Superior temporal gyrus (tissue), 1 donor: ENCODE measurements around the gene PNPT1.
"Not testable (repeated sequence)": the region's sequence is repeated elsewhere in the genome, so short reads cannot be mapped to it uniquely, and the experiment has no call there.

Experiments
- DNase-seq: peaks from one replicate; pipeline ENCODE4 v3.0.0-alpha.2; 2016; ENCODE audit errors: extremely low spot score

PNPT1 gene

DNA sequence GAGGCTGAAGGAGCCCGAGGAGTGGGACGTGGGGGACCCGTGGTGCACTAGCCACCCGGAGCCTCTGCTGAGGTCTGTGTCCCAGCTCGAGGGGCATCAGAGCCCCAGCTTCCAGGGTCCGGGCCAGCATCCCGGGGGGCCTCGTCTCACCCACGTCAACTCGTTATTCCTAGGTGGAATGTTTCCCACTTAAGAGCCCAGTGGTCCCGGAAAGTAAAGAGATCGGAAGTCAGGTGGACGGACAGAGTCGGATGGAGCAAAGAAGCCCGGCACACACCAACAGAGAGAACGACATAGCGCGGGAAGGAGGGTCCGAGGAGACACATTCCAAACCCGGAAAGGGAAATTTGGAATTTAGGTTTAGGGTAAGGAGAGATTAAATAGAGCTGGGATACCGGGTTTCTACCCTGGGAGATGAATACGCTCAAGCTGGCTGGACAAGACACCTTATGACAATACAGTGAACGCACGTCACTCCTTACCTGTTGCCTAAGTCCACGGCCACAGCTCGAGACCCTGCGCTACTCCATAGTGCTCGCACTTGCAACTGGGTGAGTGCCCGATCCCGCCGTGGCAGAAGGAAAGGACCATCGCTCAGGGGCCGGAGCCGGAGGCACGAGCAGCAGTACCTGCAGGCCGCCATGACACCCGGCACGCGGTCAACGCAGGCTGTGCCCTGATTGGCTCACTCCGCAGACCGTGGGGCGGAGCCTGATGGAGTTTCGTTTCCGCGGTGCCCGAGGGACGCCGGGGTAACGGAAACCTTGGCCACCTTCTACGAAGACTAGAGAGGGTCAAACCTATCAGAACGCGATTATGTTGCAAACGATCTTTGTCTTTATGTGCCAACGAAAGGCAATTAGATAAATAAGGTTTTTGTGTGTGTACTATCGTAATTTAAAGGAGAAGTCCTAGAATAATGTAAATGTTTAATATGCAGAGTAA is at the start of gene PNPT1:
Gene PNPT1, minus strand, starts transcription at position 664 of the 945 bp plus-strand sequence. Its CDS starts 21 bp downstream, at position 643.
- peak; percentile 97 for DNase-seq

DNA sequence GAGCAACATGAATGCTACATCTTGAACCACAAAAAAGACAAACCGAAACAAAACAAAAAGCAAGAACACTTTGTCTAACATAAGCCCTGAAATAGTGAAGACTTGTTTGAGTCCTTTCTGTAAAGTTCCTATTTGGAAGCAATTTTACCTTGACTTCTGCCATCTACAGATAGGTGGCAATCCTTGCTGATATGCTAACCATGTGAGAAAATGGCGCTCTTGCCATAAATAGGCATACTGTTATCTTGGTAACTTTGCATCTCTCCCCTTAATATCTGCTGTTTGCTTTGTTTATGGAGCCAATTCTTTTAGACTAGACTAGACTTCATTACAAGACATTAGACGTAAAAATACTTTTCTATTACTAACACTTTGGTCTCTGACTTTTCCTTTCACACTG is 49.4 kb upstream of the PNPT1 start:
- no peak for DNase-seq

DNA sequence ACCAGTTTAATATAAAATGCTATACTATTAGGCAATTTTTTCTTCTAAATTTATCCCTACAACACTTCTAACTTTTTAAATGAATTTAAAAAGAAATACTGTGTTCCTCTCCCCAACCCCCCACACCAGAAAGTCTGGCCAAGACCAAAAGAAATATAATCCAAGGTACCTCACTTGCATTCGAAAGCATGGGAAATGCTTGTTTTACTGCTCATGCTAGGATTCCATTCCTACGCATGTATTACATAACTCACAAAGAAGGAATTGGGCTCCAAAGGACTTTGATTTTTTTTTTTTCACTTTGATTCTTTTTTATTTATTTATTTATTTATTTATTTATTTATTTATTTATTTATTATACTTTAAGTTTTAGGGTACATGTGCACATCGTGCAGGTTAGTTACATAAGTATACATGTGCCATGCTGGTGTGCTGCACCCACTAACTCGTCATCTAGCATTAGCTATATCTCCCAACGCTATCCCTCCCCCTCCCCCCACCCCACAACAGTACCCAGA is 42.4 kb upstream of the PNPT1 start:
- DNase-seq: not testable (repeated sequence)

DNA sequence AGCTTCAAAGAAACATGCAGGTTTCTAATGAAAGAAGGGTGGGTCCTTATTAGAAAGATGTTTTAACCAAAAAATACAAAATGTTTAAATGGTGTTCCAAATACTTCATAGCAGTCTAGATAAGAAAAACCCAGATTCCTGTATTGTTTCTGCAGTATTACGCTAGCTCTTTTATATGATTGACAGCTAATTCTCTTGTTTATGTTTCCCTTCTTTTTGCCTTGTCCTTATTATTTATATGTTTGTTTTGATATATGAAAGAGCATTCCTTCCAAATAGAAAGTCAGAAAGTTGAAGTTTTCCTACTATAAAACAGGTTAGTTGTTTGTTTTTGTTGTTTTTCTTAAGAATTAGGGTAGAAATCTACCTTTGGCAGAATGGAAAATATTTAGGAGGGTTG is 41.1 kb upstream of the PNPT1 start:
- DNase-seq: no peak

DNA sequence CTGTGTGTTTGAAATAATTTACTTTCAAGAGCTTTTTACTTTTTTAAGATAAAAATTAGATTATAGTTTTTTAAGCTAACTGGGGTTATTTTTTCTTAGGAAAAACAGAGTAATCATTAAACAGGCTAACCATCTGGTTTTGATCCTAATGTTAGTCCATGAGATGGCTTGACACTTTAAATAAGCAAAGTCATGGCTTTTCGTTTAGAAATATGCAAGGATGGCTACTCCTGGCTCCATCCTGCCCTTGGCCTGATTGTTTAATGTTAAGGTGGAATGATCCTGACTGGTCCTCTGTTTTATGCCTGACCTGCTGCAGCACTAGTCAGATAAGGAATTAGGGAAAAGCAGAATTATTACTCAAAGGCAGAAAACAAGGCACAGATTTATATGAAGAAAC is 39.7 kb upstream of the PNPT1 start:
- DNase-seq: no peak

DNA sequence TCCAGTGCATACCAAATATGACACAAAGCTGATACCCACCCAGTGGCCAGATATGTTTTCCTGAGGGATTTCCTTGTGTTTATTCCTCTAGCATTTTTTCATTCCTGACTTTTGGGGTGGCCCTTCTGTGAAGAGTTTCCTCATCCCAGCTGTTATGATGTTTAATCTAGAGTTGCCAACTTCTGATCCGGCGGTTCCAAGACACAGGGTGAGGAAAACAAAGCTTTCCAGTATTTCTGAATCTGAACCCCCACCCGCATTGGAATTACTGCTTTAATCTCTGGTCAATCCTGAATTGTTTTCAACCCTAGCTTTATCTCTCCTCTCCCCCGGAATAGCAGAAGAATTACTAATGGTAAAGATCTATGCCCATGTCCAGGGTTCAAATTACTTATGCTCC is 39.2 kb upstream of the PNPT1 start:
- DNase-seq: no peak

DNA sequence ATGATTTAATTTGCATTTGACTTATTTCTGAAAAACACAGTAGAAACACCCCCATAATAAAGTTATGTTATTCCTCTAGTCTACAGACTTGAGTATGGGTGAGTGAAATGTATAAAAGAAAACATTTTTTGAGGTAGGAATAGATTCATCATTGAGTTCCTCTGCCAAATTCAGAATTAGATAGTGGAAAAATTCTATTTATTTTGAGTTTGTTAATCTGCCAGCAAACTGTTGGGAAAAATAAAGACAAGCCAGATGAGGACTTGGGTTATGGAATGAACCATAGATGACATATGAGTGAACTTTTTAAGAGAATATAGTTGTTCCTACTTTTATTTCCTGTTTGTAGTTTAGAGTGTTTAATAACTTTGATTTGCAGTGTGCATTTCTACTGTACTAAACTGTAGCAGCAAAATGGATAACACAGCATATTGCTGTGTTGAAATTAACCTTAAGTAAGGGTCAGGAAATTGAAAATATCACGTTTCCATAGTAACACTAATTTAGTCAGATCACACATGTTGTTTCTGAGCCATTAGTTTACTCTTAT is 35.6 kb upstream of the PNPT1 start:
- DNase-seq: no peak

DNA sequence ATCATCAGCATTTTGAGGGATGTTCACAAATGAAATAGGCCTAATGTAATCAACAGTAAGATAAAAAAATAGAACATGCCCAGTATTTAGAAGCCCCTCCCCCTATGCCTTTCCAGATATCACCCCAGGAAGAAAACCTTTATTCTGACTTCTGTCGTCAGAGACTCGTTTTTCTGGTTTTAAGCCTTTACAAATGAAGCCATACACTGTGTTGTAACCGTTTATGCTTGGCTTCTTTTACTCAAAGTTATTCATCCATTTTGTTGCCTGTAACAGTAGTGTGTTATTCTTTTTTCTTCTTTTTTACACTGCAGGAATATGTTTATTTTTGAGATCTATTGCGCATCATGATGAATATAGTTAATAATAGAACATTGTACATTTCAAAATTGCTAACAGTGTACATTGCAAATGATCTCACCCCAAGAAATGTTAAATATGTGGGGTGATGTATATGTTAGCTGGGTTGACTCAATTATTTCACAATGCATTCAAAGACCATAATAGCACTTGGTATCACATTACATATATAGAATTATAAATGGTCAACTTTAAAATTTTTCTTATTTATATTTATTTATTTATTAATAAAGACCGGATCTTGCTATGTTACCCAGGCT is 28.1 kb upstream of the PNPT1 start:
- DNase-seq: no peak

DNA sequence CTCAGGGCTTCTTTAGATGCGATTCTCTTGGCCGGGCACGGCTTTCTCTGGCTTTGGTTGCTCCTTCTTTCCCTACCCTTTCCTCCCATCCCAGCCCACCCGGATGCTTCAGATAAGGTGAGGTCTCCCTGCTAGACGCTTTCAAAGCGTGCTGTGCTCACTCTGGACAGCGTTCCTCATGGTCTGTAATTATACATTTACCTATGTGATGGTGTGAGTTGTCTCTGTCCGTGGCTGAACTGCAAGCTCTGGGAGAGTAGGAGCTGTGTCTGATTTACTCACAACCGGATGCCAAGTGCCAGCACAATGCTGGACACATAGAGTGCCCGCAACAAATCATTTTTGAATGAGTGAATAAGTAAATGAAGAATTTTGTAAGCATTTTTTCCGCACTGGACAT is 26.8 kb upstream of the PNPT1 start:
- no peak for DNase-seq

DNA sequence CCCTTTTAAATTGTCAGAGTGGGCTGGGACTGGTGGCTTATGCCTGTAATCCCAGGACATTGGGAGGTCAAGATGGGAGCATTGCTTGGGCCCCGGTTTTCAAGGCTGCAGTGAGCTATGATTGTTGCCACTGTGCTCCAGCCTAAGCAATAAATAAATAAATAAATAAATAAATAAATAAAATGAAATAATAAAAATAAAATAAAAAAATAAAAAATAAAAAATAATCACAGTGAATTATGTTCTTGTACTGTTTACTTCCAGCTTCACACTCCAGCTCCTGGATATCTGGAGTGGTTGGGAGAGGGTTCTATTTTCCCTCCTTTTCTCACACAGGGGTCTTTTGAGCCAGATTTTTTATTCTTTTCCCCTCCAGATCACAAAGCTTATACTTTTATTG is 26.2 kb upstream of the PNPT1 start:
- DNase-seq: no peak

DNA sequence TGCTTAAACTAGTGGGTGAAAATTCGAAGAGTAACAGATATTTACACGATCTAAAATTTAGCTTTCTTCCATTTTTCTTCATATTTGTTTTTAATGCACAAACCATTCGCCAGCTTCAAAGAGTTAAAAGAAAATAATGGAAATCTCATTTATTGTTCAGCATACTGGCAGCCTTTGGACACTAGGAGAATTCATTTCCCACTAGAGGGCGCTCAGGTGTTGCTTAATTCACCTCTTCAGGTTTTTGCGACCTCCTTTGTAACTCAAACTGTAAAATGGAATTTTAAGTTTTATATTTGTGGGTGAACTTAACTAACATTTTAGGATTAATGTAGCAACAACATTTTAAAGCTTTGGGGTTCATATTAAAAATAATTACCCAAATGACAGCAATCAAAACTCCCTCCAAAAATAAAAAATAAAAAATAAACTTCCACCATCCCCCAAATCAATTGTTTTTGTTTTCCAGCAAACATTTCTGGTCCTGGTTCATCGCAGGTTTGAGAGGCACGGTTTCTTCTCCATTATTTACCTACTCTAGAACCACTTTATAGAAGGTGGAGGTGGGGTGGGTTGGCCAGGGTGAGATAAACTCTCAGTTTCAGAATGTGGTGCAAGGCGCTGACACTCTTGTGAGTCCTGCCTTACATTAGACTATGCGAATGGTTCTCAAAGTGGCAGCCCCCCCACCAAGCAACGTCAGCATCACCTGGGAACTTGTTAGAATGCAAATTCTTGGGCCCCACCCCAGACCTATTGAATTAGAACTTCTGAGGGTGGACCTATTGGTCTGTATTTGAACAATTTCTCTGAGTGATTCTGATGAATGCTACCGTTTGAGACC is 24.7 kb upstream of the PNPT1 start:
- DNase-seq: peak; percentile 96

DNA sequence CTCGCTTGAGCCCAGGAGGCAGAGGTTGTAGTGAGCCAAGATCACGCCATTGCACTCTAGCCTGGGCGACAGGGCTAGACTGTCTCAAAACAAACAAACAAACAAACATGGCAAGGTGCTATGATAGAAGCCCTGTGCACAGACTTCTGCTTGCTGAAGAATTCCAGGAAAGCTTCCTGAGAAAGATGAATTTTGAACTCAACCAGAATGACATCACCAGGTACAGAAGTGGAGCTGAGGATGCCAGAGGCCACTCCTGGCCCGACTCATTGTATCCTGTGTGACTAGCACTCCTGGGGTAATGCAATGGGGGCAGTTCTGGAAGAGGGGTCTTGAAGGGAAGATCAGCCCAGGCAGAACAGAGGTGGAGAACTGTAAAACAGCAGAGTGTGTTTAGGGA is 22.0 kb upstream of the PNPT1 start:
- no peak for DNase-seq

DNA sequence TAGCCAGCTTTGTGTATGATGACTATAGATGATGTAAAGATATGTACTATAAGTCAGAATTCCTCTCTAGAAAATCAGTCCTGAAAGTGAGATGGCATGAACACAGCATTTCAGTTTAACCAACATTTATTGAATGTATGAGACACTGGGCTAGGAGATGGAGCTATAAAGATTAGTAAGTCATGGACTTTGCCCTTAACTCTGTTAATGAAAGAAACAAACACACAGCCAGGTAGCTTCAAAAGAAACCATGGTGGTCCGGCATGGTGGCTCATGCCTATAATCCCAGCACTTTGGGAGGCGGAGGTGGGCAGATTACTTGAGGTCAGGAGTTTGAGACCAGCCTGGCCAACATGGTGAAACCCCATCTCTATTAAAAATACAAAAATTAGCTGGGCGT is 21.5 kb upstream of the PNPT1 start:
- DNase-seq: not testable (repeated sequence)

DNA sequence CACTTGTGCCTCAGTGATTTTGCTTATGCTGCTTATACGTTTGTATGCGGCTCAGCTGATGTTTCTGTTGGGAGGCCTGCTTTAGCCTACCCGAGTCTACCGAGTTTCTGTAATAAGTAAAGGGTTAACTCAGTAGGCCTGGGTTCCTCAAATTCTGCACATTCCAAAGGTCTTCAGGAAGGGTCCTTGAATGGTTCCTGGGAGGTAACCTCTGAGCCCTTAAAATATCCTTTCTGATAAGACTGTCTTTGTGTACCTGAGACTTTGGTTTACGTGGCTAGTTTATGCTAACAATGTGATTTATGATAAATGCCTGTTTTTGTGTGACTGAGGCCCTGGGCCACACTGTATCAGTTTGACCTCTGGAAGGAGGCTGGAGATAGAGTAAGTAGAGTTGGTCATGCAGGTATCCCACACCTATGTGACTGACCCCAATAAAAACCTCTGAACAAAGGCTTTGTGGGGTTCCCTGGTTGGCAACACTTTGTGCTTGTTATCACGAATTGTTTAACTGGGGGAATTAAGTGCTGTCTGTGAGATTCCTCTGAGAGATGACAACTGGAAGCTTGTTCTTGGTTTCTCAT is 18.9 kb upstream of the PNPT1 start:
- DNase-seq: no peak

DNA sequence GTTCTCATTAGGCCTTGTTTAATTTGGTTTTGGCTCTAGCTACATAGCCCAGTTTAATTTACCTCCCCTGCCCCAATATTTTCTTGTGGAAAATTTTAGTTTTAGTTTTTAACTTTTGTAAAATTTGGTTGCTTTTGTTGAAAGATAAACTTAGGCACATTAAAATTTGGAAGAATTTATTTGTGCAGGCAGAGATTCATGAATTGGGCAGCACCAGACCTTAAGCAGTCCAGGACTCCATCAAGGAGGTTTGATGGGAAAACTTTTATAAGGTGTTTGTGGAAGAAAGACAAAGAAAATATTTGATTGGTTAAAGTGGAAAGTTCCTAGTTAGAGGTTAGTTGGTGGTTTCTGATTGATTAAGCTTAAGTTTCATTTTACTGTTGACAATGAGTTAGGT is 16.4 kb upstream of the PNPT1 start:
- no peak for DNase-seq

DNA sequence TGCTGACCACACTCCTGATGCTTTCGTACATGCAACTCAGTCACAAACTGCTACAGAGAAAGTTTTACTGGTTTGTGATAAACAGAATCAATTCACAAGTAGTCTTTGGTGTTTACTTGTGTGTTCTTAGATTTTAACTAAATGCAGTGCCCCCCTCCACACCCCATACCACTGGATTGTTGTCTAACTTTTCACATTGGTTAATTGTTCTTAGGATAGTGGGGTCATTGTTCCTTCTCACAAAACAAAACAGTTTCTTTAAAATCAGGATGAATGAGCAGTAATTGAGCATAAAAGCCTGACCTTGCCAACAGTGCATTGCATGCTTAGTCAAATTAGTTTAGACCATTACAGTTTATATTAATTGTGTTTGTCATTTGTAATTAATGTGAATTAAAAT is 14.1 kb upstream of the PNPT1 start:
- peak; percentile 95 for DNase-seq

DNA sequence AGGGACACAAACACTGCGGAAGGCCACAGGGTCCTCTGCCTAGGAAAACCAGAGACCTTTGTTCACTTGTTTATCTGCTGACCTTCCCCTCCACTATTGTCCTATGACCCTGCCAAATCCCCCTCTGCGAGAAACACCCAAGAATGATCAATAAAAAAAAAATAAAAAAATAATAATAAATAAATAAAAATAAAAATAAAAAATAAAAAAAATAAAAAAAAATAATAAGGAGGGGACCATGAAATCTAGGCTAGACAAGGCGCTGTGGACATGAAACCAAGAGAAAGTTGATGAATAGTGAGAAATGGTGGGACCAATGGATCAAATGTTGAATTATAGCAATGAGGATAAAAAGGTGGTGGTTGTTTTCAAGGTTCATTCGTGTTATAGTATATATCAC is 12.6 kb upstream of the PNPT1 start:
- not testable (repeated sequence) for DNase-seq

DNA sequence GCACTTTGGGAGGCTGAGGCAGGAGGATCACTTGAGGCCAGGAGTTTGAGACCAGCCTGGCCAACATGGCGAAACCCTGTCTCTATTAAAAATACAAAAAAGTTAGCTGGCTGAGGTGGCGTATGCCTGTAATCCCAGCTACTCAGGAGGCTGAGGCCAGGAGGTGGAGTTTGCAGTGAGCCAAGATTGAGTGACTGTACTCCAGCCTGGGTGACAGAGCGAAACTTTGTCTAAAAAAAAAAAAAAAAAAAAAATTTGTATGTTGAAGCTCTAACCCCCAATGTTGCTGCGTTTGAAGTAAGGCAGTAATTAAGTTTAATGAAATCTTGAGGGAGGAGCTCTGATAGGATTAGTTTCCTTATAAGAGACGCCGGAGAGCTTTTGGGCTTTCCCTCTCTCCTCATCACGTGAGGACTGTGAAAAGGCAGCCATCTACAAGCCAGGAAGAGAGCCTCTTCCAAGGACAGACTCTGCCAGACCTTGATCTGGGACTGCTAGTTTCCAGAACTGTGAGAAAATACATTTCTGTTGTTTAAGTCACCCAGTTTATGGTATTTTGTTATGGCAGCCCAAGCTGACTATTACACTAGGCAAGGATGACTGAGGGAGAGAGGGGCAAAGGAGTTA is 11.5 kb upstream of the PNPT1 start:
- DNase-seq: no peak

DNA sequence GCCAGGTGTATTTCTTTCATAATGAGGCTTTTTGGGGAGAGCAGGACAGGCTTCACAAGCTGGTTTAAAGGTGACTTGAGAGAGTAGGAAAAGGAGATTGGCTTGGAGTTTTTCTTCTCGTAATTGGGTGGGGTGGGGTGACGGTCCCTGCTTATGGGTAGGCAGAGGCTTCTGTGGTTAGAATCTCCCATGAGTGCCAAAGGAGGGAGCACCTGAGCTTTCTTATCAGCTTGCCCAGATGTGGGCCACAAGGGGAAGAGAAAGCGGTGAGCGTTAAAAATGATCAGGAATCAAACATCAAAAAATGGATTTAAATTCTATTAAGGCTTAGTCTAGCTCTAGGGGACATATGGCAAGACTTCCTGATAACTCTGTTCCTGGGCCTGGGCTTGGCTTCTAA is 9.7 kb upstream of the PNPT1 start:
- DNase-seq: no peak

DNA sequence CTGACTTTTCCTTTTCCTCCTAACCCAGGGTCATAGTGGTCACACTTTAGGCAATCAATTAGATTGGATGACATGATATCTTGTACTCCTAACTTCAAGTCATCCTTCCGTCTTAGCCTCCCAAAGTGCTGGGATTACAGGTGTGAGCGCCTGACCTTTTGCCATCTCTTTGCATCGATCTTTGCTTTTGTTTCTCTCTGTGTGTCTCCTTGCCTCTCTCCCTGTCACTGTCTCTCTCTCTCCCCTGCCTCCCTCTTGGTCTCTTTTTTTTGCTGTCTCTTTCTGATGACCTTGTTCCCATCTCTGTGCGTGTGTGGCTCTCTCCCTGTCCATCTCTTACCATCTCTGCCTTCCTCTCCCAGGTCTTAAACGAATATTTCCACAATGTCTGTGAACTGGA is 904 bp downstream of the PNPT1 start:
- not testable (repeated sequence) for DNase-seq

DNA sequence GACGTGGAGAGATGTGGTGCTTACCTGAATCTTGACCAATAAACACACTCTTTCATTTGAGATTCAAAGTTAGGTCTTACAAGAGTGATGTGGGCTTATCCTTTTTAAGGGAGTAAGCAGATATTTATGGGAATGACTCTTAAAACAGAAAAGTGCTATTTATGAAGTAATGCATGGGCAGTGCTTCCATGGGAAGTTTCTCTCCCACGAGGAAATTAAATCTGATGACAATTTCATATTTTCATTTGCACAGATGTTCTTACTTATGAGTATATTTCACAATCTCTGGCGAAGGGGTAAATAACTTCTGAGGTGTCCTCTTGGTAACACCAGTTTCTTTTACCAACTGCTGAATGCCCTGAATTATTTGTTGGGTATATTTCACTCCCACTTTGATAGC is 21.0 kb downstream of the PNPT1 start:
- no peak for DNase-seq
